DMS53 treated with DMSO at 0.1 percent for 48 hours (cell line): ENCODE results near the gene GARS1.

Experiments used
- DNase-seq: peaks from one replicate; lab custom pipeline; 2025; ENCODE audit not compliant: unreplicated experiment; lab: John Stamatoyannopoulos, UW

GARS1 gene

DNA sequence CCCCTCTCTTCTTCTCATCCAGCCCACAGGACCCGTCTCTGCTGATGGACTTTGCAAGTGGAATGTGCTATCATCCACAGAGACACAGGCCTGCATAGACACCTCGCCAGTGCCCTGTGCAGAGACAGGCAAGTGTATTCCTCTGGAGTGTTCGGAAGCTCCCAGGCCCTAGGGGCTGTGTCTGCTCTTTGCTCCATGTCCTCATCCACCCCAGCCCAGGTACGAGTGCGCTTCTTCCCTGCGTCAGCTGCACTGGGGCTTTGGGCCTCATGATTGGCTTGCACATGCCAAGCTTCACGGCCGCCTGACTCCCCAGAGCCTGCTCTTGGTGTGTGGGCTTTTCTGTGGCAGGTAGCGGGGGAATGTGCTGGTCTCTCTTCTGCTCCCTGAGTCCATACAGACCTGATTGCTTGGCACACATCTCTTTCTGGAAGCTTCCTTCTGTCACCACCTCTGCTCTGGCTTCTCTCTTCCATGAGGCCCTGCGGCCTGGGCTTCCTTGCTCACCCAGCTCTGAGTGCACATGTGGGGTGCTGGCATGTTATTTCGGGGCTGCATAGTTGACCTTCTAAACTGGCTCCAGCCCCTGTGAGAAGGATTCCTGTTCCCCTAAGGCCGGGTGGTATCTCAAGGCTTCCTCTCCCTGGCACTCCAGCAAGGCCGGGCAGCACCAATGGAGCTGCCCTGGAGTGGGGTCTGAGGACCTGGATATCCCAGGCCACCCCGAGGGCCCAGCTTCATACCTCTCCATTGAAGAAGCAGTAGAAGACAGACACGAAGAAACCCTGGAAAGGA, 59.8 kb downstream of the GARS1 start:
- DNase-seq = no peak

DNA sequence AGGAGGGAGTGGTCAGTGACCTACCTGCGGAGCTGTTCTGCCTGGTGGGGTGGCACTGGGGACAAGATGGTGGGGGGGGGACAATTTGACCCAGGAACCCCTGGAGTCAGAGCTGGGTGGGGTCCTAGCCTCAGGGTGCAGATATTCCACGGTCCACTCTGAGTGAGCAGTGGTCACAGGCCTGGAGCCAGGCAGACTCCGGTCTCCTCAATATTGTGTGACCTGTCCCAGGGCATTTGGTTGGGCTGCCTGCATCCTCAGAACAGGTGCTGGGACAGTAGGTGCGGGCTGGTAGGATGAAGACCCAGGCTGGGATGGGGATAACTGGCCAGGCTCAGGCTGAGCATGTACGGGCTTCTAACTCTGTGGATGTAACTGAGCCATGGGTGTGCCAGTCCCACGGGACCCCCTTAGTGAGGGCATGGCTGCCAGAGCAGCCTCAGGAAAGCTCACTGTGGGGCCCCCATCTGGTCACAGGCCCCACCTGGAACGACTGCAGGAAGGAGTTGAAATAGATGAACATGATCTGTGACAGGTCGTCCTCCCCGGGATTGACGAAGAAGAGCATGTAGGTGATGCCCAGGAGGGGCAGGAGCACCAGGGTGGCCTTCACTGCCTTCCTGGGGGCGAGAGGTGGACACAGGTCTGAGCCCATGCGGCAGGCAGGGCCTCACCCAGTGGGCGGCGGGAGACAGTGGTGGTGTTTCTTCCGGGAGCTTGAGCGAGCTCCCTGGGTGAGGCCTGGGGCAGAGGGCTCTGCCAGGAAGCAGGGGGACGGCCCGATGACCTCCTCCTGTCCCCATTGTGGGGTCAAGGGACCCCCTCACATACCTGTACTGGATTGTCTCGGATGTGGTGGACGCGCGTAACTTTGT, 60.7 kb downstream of the GARS1 start:
- DNase-seq = no peak

DNA sequence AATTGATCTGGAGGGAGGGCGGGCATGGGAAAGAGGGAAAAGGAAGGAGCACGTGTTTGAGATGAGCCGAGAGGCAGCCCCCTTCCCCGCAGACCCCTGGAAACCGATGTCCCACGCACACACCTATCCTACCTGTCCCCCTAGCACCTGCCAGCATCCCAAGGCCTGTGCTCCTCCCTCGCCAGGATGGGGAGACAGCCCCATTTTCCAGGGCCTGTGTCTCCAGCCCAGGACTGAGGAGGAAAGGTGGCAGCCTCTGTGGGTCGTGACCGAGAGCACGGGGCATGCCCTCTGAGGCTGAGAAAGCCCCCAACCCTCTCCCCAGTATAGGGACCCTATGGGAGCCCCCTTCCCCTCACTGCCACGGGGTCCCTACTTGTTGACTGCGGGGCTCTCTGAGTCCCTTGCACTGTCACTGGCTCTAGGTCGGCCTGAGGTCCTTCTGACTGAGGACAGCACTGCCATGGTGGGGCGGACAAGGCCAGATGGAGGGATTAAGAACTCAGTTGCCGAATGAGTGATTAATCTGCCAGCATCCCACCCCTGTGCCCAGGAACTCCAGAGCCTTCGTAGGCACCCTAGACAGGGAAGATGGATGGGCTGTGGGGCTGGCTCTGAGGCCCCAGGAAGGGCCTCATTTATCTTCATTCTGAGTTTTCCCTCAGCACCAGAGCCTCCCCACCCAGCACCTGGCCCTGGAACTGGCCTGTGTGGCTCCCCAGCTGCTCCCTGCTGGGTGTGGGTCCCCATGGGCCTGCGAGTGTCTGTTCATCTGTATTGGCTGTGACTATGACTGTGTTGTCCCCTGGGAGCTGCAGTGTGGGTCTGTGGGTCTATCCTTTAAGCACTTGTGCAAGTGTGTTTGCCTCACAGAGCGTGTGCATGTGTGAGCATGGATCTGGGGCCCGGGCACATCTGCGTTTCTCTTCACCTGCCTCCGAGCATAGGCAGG, 61.6 kb downstream of the GARS1 start:
- no peak for DNase-seq

DNA sequence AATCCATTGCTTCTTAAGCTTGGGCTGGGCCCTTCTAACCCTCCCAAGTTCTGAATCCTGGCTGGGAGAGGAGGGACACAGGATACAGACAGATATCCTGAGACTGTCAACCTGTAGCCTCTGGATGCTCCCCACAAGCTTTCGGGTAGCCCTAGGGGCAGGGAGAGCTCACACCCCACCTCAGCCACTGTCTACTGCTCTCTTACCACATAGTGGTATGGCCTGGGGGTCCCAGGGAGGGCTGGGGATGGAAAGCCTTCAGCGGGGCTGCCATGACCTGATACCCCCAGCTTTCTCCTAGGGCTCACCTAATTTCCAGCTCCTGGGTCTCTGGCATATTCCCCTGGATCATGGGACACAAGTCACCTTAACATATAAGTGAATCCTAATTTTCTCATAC, 62.5 kb downstream of the GARS1 start:
- no peak for DNase-seq

DNA sequence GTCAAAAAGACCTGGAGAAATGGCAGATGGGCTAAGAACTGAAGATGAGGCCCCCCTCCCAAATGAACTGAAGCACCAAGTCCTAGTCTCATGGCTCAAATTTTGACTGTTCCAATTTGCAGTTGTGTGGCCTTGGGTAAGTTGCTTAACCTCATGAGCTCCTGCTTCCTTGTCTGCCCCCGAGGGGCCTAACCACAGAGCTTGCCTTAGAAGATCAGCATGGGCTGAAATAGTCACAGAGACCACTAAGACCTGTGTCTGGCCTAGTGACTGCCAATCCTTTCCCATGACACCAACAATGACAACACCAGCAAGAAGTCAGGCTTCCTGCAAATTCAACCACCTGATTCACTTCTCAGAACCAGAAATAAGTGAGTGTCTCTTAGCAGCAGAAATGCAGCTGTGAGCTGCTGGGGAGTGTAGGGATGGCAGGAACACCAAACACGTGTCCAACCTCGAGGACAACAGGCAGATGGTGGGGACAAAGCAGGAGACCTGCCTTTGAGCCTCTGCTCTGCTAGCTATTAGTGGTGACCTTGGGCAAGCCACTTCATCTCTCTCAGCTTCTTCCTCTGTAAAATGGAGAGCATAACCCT, 63.9 kb downstream of the GARS1 start:
- no peak for DNase-seq

DNA sequence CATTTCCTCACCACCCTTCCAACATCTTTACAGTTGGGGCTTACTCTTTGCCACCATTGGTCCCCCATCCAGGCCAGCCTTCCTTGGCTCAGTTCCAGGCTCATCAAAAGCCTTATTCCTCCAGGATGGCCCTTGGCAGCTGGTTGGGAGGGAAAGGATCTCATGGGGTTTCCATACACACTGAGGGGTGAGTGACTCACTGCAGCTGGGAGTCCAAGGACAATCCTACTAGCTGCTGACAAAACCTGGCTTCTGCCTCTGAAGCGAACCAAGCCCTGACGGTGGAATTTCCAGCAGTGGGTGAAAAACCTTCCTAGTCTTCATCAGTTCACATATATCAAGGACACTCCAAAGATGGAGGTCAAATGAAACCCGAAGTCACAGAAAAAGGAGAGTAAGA, 64.6 kb downstream of the GARS1 start:
- DNase-seq = no peak

DNA sequence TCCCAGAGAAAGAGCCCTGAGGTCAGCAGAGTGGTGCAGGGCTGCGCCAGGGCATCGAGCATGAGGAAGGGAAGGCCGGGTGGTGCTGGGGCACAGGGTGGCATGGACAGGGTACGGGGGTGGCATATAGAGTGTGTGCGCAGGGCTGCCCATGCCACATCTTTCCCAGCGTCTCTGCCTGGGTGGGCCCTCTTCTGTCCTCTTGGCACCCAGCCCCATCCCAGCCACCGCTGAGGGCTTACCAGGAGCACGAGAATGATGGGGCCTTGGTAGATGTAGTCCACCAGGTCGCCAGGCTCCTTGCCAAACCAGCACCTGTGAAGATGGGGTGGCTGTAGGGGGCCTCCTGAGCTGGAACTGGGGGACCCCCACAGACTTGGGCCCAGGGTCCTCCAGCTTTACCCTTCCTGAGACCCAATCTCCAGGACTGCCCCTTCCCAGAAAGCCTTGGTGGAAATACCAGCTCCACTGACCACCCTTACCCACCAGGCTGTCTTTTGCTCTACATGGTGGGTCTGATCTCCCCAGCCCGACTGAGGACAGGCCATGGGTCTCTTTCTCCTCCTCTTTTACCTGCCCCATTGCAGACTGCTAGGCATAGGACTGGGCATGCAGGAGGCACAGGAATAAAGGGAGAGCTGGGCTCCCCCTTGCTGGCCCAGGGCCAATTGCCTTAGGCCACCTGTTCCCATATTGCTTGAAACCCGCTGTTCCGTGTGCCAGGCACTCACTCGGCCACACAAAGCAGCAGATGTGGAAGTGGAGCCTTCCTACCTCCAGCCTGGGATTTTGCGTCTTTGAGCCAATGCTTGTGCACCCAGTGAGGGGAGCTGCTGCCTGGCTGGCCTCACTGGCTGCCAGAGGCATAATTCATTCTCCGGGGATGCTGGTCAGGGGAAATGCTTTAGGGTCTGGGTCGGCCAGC, 65.9 kb downstream of the GARS1 start:
- DNase-seq = no peak

DNA sequence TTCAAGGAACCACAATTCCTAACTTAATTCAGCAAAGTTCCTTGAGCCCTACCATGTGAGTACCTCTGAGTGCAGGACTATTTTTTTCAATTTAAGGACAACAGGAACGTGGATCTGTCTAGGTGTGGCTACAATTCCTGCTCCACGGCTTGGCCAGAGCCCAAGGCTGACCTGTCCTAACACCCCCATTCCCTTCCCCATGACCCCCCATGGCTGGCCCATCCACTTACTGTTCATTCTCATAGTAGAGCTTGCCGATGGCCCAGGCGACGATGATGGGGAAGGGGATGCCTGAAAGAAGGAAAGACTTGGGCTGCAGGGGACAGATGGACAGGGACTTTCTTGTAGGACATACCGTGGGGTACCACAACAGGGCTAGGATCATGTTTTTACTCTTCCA, 67.2 kb downstream of the GARS1 start:
- DNase-seq = no peak

DNA sequence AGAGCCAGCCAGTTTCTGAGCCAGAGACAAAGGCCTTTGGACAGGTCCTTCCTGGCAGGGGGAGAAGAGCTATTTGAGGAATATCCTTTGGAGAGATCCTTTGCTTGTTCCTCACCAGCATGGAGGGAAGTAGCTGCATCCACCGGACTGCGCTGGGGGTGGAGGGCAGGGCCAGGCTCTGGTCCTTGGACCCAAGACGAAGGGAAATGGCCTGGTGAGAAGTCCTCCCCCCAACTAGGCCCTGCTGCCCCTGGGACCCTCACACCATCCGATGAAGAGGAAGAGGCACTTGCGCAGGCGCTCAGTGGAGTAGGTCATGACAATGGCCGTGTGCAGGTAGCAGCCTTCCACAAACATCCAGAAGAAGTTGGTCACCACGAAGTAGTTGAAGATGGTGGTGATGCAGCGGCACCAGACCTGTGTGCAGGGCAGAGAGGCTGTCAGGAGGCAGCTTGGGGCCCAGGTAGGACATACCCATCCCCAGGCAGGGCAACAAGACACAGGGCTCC, 67.8 kb downstream of the GARS1 start:
- DNase-seq = no peak

DNA sequence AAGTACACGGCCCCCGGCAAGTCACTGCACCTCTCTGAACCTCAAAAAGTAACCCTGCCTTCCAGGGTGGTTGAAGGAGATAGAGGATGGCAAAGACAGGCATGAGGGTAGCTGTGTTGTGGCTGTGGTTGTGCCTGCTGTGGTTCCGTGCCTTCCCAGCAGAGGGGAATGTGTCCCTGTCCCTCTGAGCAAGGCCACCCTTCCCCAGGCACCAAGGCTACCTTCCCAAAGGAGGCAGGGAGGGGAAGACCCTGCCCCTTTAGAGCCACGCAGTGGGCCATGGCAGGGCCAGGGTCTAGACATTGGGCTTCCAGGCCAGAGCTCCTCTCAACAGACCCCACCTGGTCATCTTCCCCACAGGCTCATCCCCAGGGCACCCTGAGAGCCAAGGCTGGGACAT, 68.7 kb downstream of the GARS1 start:
- DNase-seq = no peak

DNA sequence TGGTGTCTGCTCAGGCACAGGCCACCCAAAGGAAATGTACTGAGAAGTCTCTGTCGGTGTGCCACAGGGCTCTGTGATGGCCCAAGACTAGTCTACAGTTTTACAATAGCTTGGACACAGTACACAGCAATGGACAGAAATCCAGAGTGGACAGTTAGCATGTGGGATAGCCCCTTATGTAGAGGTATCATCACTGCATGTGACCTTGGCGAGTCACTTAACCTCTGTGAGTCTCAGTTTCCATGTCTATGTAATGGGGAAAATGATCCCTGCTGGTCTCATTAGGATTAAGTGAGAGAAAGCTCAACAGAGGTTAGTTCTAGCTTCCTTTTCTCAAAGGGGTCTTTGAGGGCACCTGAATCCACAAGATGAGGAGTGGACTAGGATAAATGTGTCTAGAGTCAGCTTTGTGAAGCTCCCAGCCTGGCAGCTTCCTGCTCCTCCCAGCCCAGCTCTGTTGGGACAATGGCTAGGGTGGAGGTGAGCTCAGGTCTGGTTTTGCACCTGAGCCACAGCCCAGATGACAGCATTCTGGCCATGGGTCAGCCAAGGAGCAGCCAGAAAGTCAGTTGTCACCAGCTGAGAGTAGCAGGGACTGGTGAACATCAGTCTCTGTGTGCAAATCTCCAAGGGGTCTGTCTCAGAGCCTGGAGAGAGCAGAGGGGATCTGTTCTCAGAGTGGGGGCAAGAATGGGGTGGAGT, 69.7 kb downstream of the GARS1 start:
- DNase-seq = no peak

DNA sequence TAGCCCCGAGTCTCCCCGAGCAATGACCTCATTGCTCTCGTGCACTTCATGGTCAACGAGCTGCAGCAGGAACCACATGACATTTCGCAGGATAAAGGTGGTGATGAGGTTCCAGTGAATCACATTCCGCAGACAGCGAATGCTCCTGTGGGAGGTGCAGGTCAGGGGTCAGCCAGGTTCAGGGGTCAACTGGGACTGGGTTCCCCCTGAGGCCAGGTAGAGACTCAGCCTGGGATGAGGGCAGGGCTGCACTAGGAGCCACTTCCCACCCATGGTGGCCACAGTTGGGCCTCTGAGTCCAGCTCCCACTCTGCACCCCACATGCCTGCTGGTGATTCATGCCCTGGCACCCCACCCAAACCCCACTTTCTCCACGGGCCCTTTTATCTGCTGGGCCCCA, 70.4 kb downstream of the GARS1 start:
- no peak for DNase-seq

DNA sequence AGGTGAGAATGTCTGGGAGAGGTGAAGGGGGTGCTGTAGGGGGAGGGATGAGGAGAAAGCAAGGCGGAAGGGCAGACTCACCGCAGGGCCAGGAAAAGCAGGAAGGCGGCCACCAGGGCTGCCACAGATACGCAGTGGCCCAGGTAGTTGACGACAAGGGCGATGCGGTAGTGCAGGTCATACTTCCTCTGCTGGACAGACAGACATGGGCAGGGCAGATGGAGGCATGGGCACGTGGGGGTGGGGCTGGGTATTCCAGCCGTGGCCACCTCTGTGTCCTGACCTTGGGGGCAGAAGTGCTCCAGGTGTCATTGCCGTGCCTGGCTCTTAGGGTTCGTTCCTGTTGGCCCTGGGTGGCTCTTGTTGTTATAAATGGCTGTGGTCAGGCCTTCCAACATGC, 70.8 kb downstream of the GARS1 start:
- DNase-seq = no peak

DNA sequence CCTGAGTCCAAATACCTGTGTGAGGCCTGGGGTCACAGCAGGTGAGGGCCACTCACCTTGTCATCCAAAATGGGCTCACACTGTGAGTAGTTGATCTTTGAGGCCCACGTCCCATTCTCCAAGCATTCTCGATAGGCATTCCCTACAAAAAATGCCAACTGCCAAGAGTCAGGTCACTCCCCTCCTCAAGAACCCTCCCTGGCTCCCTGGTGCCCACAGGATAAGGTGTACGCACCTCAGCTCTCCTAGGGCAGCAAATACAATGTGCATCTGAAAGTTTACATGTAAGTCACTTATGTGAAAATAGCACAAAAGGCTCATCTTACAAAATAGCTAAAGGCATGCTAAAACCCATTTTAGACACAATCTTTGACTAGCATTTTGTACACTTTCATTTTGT, 72.5 kb downstream of the GARS1 start:
- no peak for DNase-seq

DNA sequence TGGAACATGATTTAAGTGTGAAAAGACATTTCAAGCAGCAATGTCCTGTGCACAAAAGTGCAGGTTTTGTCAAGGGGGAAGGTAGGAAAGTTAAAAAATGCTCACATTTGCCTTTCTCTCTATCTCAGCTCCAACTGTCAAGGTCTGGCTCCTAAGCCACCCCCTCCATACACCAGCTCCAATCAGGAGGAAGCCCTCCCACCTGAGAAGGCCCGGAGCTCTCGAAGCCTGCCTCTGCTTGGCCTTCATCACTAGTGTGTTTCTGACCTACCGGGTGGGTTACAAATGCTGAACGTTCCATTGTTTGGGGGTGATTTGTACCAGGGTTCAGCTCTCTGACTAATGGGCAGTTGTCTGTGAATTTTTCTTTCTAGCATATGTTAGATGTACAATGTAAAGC, 73.4 kb downstream of the GARS1 start:
- no peak for DNase-seq

DNA sequence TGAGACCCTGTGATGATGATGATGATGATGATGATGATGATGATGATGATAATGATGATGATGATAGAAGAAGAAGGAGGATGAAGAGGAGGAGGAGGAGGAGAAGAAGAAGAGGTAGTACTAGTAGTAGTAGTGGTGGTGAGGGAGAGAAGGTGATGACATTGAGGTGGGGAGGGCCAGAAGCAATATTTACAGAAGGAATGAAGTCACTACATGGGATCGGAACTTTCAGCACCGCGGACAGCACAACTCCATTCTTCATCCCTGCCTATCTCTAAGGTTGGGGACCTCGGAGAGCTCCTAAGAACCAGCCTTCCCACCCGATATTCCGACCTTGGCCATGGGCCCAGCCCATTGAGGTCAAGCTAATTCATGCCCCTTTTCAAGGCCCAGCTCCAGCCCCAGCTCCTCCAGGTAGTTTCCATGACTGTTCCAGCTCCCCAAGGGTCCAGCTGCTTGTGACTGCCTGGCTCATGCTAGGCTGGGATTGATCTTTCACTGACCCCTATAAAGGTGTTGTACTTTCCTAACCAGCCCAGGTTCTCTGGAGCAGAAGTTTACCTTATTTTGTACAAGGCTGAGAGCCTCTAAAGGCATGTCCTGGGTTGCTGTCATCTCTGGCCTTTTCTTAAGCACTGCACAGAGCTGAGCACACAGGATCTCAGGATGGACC, 77.3 kb downstream of the GARS1 start:
- DNase-seq = peak; percentile 10

DNA sequence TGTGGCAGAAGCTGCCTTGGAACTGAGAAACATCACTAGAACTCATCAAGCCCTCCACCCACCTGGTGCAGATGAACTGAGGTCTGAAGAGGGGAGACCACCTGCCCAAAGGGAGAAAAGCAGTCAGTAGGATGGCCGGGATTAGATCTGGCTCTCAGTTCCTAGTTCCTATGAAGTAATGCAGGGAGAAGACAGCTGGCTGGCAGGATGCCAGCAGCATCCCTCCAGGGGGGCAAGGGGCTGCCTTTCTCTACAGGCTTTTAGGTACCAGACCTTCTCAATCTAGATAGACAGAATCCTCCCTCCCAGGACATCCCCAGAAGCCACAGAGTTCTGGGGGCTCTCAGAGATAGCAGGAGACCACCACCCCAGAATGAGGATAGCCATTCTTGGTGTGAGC, 79.7 kb downstream of the GARS1 start:
- no peak for DNase-seq

DNA sequence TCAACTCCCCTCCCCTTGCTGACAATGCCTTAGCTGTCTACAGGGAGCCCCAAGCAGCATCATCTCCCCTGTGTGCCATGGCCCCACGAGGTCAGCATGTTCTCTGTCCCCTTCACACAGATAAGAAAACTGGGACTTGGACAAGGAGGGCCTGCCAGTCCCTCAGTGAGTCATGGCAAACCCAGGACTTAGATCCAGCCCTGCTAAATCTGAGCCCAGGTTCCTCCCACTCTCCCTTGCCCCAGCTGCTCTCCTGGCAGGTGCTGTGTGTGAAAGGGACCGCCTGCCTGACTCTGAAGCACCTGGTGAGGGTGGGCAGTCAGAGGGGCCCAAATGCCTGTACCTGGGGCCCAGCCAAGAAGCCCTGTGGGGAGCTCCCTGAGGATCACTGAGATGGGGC, 80.2 kb downstream of the GARS1 start:
- DNase-seq = no peak
